Measurements from ENCODE around the gene CUEDC1. TPM values are rescaled to one million over a fixed set of nuclear protein-coding genes. Genes with fewer than 3 reads are reported as not detected.
A peak's percentile ranks its signal among the peaks of the same experiment; 100 is the strongest.

The CUEDC1 gene
- total and polyA plus RNA-seq, 9 of the 15 experiments (the other 6 are each of a cell fraction or from before 2014, with no cell fraction given) = 0.20 to 4.1 (median 1.6) TPM; not detected in 1

DNA sequence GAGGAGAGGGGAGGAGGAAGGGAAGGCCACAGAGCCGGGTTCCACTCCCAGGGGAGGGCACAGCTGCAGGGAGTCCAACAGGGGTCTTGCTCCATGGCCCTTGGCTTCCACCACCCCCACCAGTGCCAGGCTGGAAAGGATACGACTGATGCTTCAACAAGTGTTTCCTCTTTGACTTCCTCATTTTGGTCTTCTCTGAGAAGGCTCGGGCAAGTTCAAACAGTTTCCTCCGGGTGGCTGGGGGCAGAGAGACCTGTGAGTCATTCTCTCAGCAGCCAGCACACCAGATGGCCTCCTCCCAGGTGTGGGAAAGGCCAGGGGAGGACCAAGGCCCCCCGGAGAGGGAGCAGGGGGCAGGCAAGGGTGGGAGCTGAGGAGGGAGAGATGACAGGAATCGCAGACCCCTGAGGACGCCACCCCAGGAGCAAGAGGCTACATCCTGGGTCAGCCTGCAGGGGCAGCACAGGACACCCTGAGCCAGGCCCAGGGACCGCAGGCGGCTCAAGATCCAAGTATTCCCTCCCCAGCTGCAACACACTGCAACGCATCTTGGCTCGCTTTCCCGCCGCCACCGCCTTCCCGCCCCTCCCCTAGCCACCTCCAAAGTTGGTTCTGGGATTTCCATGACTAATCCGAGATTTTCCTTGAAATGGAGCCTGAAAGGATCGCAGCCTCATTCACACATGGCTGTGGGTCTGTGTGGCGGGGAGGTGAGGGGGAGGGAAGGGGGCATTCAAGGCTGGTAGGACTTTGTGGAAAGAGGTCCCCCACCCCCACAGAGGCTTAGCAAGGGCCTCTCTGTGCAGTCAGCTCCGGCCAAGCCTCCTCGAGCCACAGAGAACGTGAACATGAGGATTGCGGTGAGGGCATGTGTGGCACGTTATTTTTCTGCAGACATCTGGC, 87.0 kb downstream of the CUEDC1 start (continued):
- TF ChIP-seq, protein P1, sequence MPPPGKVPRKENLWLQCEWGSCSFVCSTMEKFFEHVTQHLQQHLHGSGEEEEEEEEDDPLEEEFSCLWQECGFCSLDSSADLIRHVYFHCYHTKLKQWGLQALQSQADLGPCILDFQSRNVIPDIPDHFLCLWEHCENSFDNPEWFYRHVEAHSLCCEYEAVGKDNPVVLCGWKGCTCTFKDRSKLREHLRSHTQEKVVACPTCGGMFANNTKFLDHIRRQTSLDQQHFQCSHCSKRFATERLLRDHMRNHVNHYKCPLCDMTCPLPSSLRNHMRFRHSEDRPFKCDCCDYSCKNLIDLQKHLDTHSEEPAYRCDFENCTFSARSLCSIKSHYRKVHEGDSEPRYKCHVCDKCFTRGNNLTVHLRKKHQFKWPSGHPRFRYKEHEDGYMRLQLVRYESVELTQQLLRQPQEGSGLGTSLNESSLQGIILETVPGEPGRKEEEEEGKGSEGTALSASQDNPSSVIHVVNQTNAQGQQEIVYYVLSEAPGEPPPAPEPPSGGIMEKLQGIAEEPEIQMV (tag; conservative IDR thresholded peaks at IDR 0.05; ENCODE audit: low read depth) = no peak
- TF ChIP-seq NFIC (IDR thresholded peaks at IDR 0.05) = no peak
- TF ChIP-seq NR2C2 (CRISPR knock-in tag; IDR thresholded peaks at IDR 0.05) = peak; percentile 56; the same call in 1 of the 2 replicates
- no peak for TF ChIP-seq NR2C2 (tag; IDR thresholded peaks at IDR 0.05)
- TF ChIP-seq ATF1 (CRISPR knock-in tag; IDR thresholded peaks at IDR 0.05) = no peak
- TF ChIP-seq ATF1 (tag; IDR thresholded peaks at IDR 0.05) = no peak
- TF ChIP-seq TSC22D4 (tag; IDR thresholded peaks at IDR 0.05) = no peak
- no peak for TF ChIP-seq SREBF1 (IDR thresholded peaks at IDR 0.05; ENCODE audit: borderline replicate concordance, low read depth, low read length)
- TF ChIP-seq, protein P2, sequence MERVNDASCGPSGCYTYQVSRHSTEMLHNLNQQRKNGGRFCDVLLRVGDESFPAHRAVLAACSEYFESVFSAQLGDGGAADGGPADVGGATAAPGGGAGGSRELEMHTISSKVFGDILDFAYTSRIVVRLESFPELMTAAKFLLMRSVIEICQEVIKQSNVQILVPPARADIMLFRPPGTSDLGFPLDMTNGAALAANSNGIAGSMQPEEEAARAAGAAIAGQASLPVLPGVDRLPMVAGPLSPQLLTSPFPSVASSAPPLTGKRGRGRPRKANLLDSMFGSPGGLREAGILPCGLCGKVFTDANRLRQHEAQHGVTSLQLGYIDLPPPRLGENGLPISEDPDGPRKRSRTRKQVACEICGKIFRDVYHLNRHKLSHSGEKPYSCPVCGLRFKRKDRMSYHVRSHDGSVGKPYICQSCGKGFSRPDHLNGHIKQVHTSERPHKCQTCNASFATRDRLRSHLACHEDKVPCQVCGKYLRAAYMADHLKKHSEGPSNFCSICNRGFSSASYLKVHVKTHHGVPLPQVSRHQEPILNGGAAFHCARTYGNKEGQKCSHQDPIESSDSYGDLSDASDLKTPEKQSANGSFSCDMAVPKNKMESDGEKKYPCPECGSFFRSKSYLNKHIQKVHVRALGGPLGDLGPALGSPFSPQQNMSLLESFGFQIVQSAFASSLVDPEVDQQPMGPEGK (CRISPR knock-in tag; IDR thresholded peaks at IDR 0.05; ENCODE audit: borderline replicate concordance) = no peak
- TF ChIP-seq CTBP1 (IDR thresholded peaks at IDR 0.05; ENCODE audit: borderline replicate concordance) = peak; percentile 69; the same call in 1 of the 2 replicates
- peak; percentile 50; the same call in 1 of the 2 replicates for TF ChIP-seq SMARCA4 (IDR thresholded peaks at IDR 0.05)
- TF ChIP-seq FOSL1 (tag; conservative IDR thresholded peaks at IDR 0.05) = peak; percentile 88
- TF ChIP-seq VEZF1 (CRISPR knock-in tag; IDR thresholded peaks at IDR 0.05) = peak; percentile 51
- peak; percentile 44; the same call in 1 of the 2 replicates for TF ChIP-seq TEAD4 (IDR thresholded peaks at IDR 0.05; ENCODE audit: low read length)
- no peak for TF ChIP-seq TEAD4 (CRISPR knock-in tag; IDR thresholded peaks at IDR 0.05; ENCODE audit: borderline replicate concordance)
- TF ChIP-seq CEBPG (CRISPR knock-in tag; IDR thresholded peaks at IDR 0.05) = no peak
- no peak for TF ChIP-seq CEBPG (tag; conservative IDR thresholded peaks at IDR 0.05 in 1 of 2, IDR thresholded peaks at IDR 0.05 in 1 of 2)
- TF ChIP-seq ARID1B (IDR thresholded peaks at IDR 0.05) = peak; percentile 61
- TF ChIP-seq RB1 (IDR thresholded peaks at IDR 0.05; ENCODE audit: low read depth) = 0 out of 2 replicates have a peak, but pooled peaks have one; percentile 6
- TF ChIP-seq, protein P3, sequence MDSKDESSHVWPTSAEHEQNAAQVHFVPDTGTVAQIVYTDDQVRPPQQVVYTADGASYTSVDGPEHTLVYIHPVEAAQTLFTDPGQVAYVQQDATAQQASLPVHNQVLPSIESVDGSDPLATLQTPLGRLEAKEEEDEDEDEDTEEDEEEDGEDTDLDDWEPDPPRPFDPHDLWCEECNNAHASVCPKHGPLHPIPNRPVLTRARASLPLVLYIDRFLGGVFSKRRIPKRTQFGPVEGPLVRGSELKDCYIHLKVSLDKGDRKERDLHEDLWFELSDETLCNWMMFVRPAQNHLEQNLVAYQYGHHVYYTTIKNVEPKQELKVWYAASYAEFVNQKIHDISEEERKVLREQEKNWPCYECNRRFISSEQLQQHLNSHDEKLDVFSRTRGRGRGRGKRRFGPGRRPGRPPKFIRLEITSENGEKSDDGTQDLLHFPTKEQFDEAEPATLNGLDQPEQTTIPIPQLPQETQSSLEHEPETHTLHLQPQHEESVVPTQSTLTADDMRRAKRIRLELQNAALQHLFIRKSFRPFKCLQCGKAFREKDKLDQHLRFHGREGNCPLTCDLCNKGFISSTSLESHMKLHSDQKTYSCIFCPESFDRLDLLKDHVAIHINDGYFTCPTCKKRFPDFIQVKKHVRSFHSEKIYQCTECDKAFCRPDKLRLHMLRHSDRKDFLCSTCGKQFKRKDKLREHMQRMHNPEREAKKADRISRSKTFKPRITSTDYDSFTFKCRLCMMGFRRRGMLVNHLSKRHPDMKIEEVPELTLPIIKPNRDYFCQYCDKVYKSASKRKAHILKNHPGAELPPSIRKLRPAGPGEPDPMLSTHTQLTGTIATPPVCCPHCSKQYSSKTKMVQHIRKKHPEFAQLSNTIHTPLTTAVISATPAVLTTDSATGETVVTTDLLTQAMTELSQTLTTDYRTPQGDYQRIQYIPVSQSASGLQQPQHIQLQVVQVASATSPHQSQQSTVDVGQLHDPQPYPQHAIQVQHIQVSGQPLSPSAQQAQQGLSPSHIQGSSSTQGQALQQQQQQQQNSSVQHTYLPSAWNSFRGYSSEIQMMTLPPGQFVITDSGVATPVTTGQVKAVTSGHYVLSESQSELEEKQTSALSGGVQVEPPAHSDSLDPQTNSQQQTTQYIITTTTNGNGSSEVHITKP (IDR thresholded peaks at IDR 0.05; ENCODE audit: partially characterized antibody) = peak; percentile 39
